Measurements from ENCODE around the gene NOL6. TPM values are rescaled to one million over a fixed set of nuclear protein-coding genes. Genes with fewer than 3 reads are reported as not detected.

The NOL6 gene
- total RNA-seq, 2 experiments from 2014 or later = 38.2 to 38.6 TPM

Small RNA genes within 50 kb of the gene (microRNA-seq; reads per million reads assigned to microRNA genes)
- gene MIR6851 (ENCODE audit: borderline microRNAs expressed, borderline replicate concordance) = 2.7 reads per million

Other genes starting within 250 kb of the NOL6 start
- gene SPINK4, start 233.8 kb downstream of the NOL6 start, total RNA-seq = not detected
- gene BAG1, start 209.2 kb downstream of the NOL6 start, total RNA-seq = 10 to 100 TPM; 38.1 to 40.5 TPM
- 100 to 1,000 TPM; 151 to 162 TPM for gene CHMP5, start 208.9 kb downstream of the NOL6 start, total RNA-seq
- 10 to 100 TPM; 32.4 to 32.6 TPM for gene NFX1, start 183.4 kb downstream of the NOL6 start, total RNA-seq
- gene AQP7, start 71.4 kb downstream of the NOL6 start, total RNA-seq = not detected
- 1 to 10 TPM; 7.2 to 8.1 TPM for gene AQP3, start 26.3 kb downstream of the NOL6 start, total RNA-seq
- gene ANKRD18B, start 50.3 kb upstream of the NOL6 start, total RNA-seq = 1 to 10 TPM in 1 of 2 experiments, under 1 TPM in 1; 0.57 to 1.6 TPM